HG02763 (cell line): ENCODE data around the gene CRYAA.

ENCODE experiments used
- ATAC-seq: cut with Tn5 transposase; IDR thresholded peaks from one replicate; pipeline ENCODE4 v1.9.1; 2021; ENCODE audit warnings: mild to moderate bottlenecking, moderate library complexity; ENCODE audit not compliant: unreplicated experiment

The CRYAA gene

GRCh38 chr21:43198376-43198775 lies 29.6 kb downstream of the CRYAA start:
- no peak for ATAC-seq

- no peak for ATAC-seq
These were observed 32.7 kb downstream of the CRYAA start for GRCh38 chr21:43201491-43201890.

- no peak for ATAC-seq
These were observed 34.8 kb downstream of the CRYAA start for GRCh38 chr21:43203591-43203990.

- ATAC-seq = no peak
These were observed 35.8 kb downstream of the CRYAA start for GRCh38 chr21:43204638-43205037.

GRCh38 chr21:43206231-43207042 lies 37.6 kb downstream of the CRYAA start:
- ATAC-seq = no peak

GRCh38 chr21:43207043-43207315 lies 38.2 kb downstream of the CRYAA start:
- ATAC-seq = no peak

GRCh38 chr21:43207868-43208267 lies 39.1 kb downstream of the CRYAA start:
- no peak for ATAC-seq

GRCh38 chr21:43208561-43209332 lies 39.9 kb downstream of the CRYAA start:
- ATAC-seq = no peak

GRCh38 chr21:43209575-43210453 lies 41.0 kb downstream of the CRYAA start:
- no peak for ATAC-seq

GRCh38 chr21:43210454-43211071 lies 41.8 kb downstream of the CRYAA start:
- ATAC-seq = no peak

GRCh38 chr21:43211072-43211759 lies 42.4 kb downstream of the CRYAA start:
- no peak for ATAC-seq

- no peak for ATAC-seq
These were observed 42.9 kb downstream of the CRYAA start for GRCh38 chr21:43211760-43212115.
